OCI-LY1 (cell line): ENCODE data around the gene FAM184A.

Experiments used
- EZH2 ChIP-seq: fragments of 200-600 bp; sonication (generic), shearing (Covaris generic); IDR thresholded peaks from 2 replicates; pipeline ENCODE4 v1.8.0; 2017; ENCODE audit warnings: borderline replicate concordance, mixed run types, mild to moderate bottlenecking, antibody characterized with exemption, low read length, moderate library complexity, mixed read lengths
- TF ChIP-seq, protein P1 (sequence below): fragments of 200-600 bp; sonication (generic), shearing (Covaris generic); IDR thresholded peaks from 2 replicates; pipeline ENCODE4 v1.5.1; 2017; ENCODE audit warnings: mild to moderate bottlenecking, antibody characterized with exemption, low read length, moderate library complexity, mixed read lengths

DNA sequence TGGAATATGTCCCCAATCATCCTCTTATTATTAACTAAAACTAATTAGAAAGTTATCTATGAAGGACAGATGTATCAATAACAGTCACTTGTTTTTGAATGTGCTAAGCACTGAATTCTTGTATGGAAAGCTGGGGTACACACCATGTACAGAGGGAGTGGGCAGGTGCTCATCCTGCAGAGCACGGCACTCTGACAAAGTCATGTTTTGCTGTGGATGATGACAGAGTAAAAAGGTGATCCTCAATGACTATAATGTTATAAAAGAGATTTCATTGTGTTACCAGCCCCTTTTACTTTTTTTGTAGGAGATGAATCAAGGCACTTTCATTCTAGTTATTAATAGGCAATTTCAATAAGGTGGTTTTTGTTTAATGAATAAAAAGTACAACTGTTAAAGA, 92.2 kb downstream of the FAM184A start:
- TF ChIP-seq, protein P1, sequence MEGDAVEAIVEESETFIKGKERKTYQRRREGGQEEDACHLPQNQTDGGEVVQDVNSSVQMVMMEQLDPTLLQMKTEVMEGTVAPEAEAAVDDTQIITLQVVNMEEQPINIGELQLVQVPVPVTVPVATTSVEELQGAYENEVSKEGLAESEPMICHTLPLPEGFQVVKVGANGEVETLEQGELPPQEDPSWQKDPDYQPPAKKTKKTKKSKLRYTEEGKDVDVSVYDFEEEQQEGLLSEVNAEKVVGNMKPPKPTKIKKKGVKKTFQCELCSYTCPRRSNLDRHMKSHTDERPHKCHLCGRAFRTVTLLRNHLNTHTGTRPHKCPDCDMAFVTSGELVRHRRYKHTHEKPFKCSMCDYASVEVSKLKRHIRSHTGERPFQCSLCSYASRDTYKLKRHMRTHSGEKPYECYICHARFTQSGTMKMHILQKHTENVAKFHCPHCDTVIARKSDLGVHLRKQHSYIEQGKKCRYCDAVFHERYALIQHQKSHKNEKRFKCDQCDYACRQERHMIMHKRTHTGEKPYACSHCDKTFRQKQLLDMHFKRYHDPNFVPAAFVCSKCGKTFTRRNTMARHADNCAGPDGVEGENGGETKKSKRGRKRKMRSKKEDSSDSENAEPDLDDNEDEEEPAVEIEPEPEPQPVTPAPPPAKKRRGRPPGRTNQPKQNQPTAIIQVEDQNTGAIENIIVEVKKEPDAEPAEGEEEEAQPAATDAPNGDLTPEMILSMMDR, result no peak
- no peak for TF ChIP-seq EZH2
